Posterior vena cava (tissue), 2 donors: Measurements from ENCODE around the gene DNAJC13. TPM values are rescaled to one million over a fixed set of nuclear protein-coding genes. Genes with fewer than 3 reads are reported as not detected.
"Not testable (repeated sequence)": the region's sequence is repeated elsewhere in the genome, so short reads cannot be mapped to it uniquely, and the experiment has no call there.

Experiments used
- DNase-seq: peaks from one replicate; pipeline ENCODE4 v3.0.0-alpha.2; 2020; ENCODE audit warnings: low spot score
- intact Hi-C, 2 donors: fragments of 100-400 bp; cut with DNase I; formaldehyde crosslinking; loops; one replicate each; pipeline versions ENCODE4 v1.14.1 to v1.14.2; 2022 to 2023
- long read RNA-seq, 2 donors: library from polyadenylated mRNA; unstranded; transcript quantifications; one replicate each; pipeline ENCODE4 v2.0.0, GENCODE V29; 2020 to 2021
- total RNA-seq, 2 donors: library from RNA; stranded (reverse); fragmentation: NEBNext Ultra II Directional; extraction: Animal tissue kit (Norgen Biotek cat#: 25700); gene quantifications; one replicate each; pipeline ENCODE4 v1.2.1, GENCODE V29; 2021
- donor health status: DM: yes; HTN: yes; CAD: no.
- donor health status: DM: yes; HTN: yes; CAD: no.

The DNAJC13 gene
- total RNA-seq, result 10 to 100 TPM; 53.3 to 58.4 TPM
- long read RNA-seq, donor 1, partial matches to known transcripts, result 7 of 10 reads
- long read RNA-seq, donor 1, other reads (novel, unspliced or antisense), result 3 of 10 reads
- long read RNA-seq, donor 2, partial matches to known transcripts, result 4 of 7 reads
- long read RNA-seq, donor 2, other reads (novel, unspliced or antisense), result 3 of 7 reads

GRCh38 chr3:132416807-132417694 lies at the start of gene DNAJC13:
Gene DNAJC13 (plus strand): TSS chr3:132417502. CDS start chr3:132434551, 17,049 bp downstream.
- intact Hi-C loops, result no loop called here
- peak; percentile 98 for DNase-seq

- DNase-seq, result no peak
- intact Hi-C loops, result no loop called here
These were observed 48.8 kb upstream of the DNAJC13 start for GRCh38 chr3:132368515-132368914.

GRCh38 chr3:132368962-132369361 lies 48.3 kb upstream of the DNAJC13 start:
- intact Hi-C loops, result no loop called here
- no peak for DNase-seq

GRCh38 chr3:132376945-132377354 lies 40.4 kb upstream of the DNAJC13 start:
- intact Hi-C loops, result not testable (repeated sequence)

GRCh38 chr3:132378048-132378762 lies 39.1 kb upstream of the DNAJC13 start:
- no peak for DNase-seq
- intact Hi-C loops, result no loop called here

More at GRCh38 chr3:132376945-132377354, 40.4 kb upstream of the DNAJC13 start:
- DNase-seq, result not testable (repeated sequence)

GRCh38 chr3:132378846-132379245 lies 38.5 kb upstream of the DNAJC13 start:
- DNase-seq, result no peak
- intact Hi-C loops, result no loop called here

GRCh38 chr3:132380920-132381319 lies 36.4 kb upstream of the DNAJC13 start:
- intact Hi-C loops, result no loop called here
- no peak for DNase-seq

- DNase-seq, result no peak
- intact Hi-C loops, result no loop called here
These were observed 35.9 kb upstream of the DNAJC13 start for GRCh38 chr3:132381348-132381944.

- DNase-seq, result no peak
- intact Hi-C loops, result no loop called here
These were observed 35.0 kb upstream of the DNAJC13 start for GRCh38 chr3:132382267-132382666.

- intact Hi-C loops, result no loop called here
- DNase-seq, result no peak
These were observed 34.6 kb upstream of the DNAJC13 start for GRCh38 chr3:132382688-132383194.

GRCh38 chr3:132386259-132386658 lies 31.0 kb upstream of the DNAJC13 start:
- intact Hi-C loops, result no loop called here
- no peak for DNase-seq

GRCh38 chr3:132392675-132393074 lies 24.6 kb upstream of the DNAJC13 start:
- DNase-seq, intact Hi-C loops: not testable (repeated sequence)

GRCh38 chr3:132394320-132394719 lies 23.0 kb upstream of the DNAJC13 start:
- intact Hi-C loops, result no loop called here
- no peak for DNase-seq

GRCh38 chr3:132395126-132395525 lies 22.2 kb upstream of the DNAJC13 start:
- intact Hi-C loops, result no loop called here
- no peak for DNase-seq

GRCh38 chr3:132396255-132396654 lies 21.0 kb upstream of the DNAJC13 start:
- intact Hi-C loops, result no loop called here
- no peak for DNase-seq

- DNase-seq, intact Hi-C loops: not testable (repeated sequence)
These were observed 20.5 kb upstream of the DNAJC13 start for GRCh38 chr3:132396776-132397175.

GRCh38 chr3:132399054-132399929 lies 18.0 kb upstream of the DNAJC13 start:
- intact Hi-C loops, result no loop called here
- DNase-seq, result no peak

- DNase-seq, result no peak
- intact Hi-C loops, result no loop called here
These were observed 16.0 kb upstream of the DNAJC13 start for GRCh38 chr3:132401255-132401654.

- intact Hi-C loops, result no loop called here
- DNase-seq, result no peak
These were observed 13.0 kb upstream of the DNAJC13 start for GRCh38 chr3:132404276-132404675.
